IMR-90 (cell line): ENCODE results near the gene ARGLU1. TPM values are rescaled to one million over a fixed set of nuclear protein-coding genes. Genes with fewer than 3 reads are reported as not detected.

ENCODE experiments used
- ATAC-seq: fragments of 200-7000 bp; cut with Tn5 transposase; 2 replicates; pipeline ENCODE4 v1.9.1; 2020; ENCODE audit warnings: low read depth, mild to moderate bottlenecking, moderate library complexity
- BruUV-seq: library from RNA; stranded (reverse); fragments of 400-500 nt; replicated peaks from 2 replicates; lab custom pipeline; 2021; lab: Mats Ljungman, UMichigan
- CTCF ChIA-PET: fragments of 300-600 bp; formaldehyde crosslinking; extraction: SDS; loops from one replicate; lab custom pipeline; 2021; ENCODE audit warnings: antibody characterized with exemption; lab: Yijun Ruan, JAX
- POLR2A ChIA-PET: fragments of 300-600 bp; sonication (Branson Sonifier 250); formaldehyde crosslinking; loops from one replicate; lab custom pipeline; 2022; ENCODE audit warnings: antibody characterized with exemption; ENCODE audit not compliant: unreplicated experiment; lab: Charles Lee
- DNase-seq: peaks from one replicate; pipeline ENCODE4 v3.0.0; 2013
- H2AFZ ChIP-seq: replicated peaks from 2 replicates; pipeline ENCODE3; 2013; ENCODE audit warnings: low read length, mild to moderate bottlenecking; ENCODE audit not compliant: poor library complexity
- H2AK5ac ChIP-seq: 2 replicates; pipeline ENCODE4 v1.6.1; 2013; ENCODE audit warnings: low read depth, low read length, inconsistent platforms
- H2AK9ac ChIP-seq: replicated peaks from 2 replicates; pipeline ENCODE3; 2013; ENCODE audit warnings: mild to moderate bottlenecking, low read depth, low read length, moderate library complexity; ENCODE audit not compliant: poor library complexity
- H2BK120ac ChIP-seq: 2 replicates; pipeline ENCODE4 v1.6.1; 2013; ENCODE audit warnings: low read depth, low read length, inconsistent platforms
- H2BK15ac ChIP-seq: 3 replicates; pipeline ENCODE4 v1.6.1; 2013; ENCODE audit warnings: low read depth, low read length, inconsistent platforms
- H2BK20ac ChIP-seq: 2 replicates; pipeline ENCODE4 v1.6.1; 2013; ENCODE audit warnings: low read depth, mild to moderate bottlenecking, inconsistent platforms, low read length, moderate library complexity
- H2BK5ac ChIP-seq: 2 replicates; pipeline ENCODE4 v1.6.1; 2013; ENCODE audit warnings: mild to moderate bottlenecking, low read depth, low read length, inconsistent platforms; ENCODE audit not compliant: poor library complexity, severe bottlenecking
- H3K14ac ChIP-seq: replicated peaks from 2 replicates; pipeline ENCODE4 v1.6.1; 2013; ENCODE audit warnings: low read depth, low read length, inconsistent platforms
- H3K18ac ChIP-seq: 2 replicates; pipeline ENCODE4 v1.6.1; 2013; ENCODE audit warnings: low read depth, low read length, control low read depth
- H3K23ac ChIP-seq: 2 replicates; pipeline ENCODE4 v1.6.1; 2013; ENCODE audit warnings: low read depth, low read length, inconsistent platforms
- H3K27ac ChIP-seq: 2 replicates; pipeline ENCODE4 v1.5.1; 2013; ENCODE audit warnings: mild to moderate bottlenecking, control low read depth, low read length; ENCODE audit not compliant: insufficient read depth
- H3K27me3 ChIP-seq: 2 replicates; pipeline ENCODE4 v1.6.1; 2013; ENCODE audit warnings: low read length; ENCODE audit not compliant: control insufficient read depth, insufficient read depth
- H3K36me3 ChIP-seq: 2 replicates; pipeline ENCODE4 v1.6.1; 2013; ENCODE audit warnings: low read length, mixed read lengths; ENCODE audit not compliant: control insufficient read depth, insufficient read depth
- H3K4ac ChIP-seq: 2 replicates; pipeline ENCODE4 v1.6.1; 2013; ENCODE audit warnings: low read depth, low read length, inconsistent platforms
- H3K4me1 ChIP-seq: 2 replicates; pipeline ENCODE4 v1.6.1; 2013; ENCODE audit warnings: low read length, mixed read lengths; ENCODE audit not compliant: control insufficient read depth, insufficient read depth
- H3K4me2 ChIP-seq: 2 replicates; pipeline ENCODE4 v1.6.1; 2013; ENCODE audit warnings: low read depth, mild to moderate bottlenecking, control low read depth, low read length, moderate library complexity
- H3K4me3 ChIP-seq: 2 replicates; pipeline ENCODE4 v1.5.1; 2013; ENCODE audit warnings: low read depth, mild to moderate bottlenecking, control low read depth, low read length, moderate library complexity; ENCODE audit not compliant: insufficient read depth
- H3K56ac ChIP-seq: 2 replicates; pipeline ENCODE4 v1.6.1; 2013; ENCODE audit warnings: low read length, inconsistent platforms; ENCODE audit not compliant: insufficient read depth; ENCODE audit errors: extremely low read depth
- H3K79me1 ChIP-seq, 2 experiments: 2 replicates each; pipeline ENCODE4 v1.6.1; 2013; ENCODE audit warnings: low read length in 2 of 2, inconsistent platforms in 1 of 2, low read depth in 1 of 2
- H3K9ac ChIP-seq: 2 replicates; pipeline ENCODE4 v1.6.1; 2013; ENCODE audit warnings: low read depth, low read length, control low read depth
- H3K9me1 ChIP-seq: 2 replicates; pipeline ENCODE4 v1.6.1; 2013; ENCODE audit warnings: low read length, inconsistent platforms; ENCODE audit not compliant: insufficient read depth
- H3K9me3 ChIP-seq: 2 replicates; pipeline ENCODE4 v1.6.1; 2013; ENCODE audit warnings: low read length; ENCODE audit not compliant: control insufficient read depth, insufficient read depth
- H4K20me1 ChIP-seq: 2 replicates; pipeline ENCODE4 v1.6.1; 2013; ENCODE audit warnings: low read length, inconsistent platforms; ENCODE audit not compliant: insufficient read depth
- H4K5ac ChIP-seq: 2 replicates; pipeline ENCODE4 v1.6.1; 2013; ENCODE audit warnings: mild to moderate bottlenecking, low read depth, low read length, control low read depth
- H4K8ac ChIP-seq, 2 experiments: 2 replicates each; pipeline ENCODE4 v1.6.1; 2013; ENCODE audit warnings: low read depth in 2 of 2, low read length in 2 of 2, control low read depth in 1 of 2, inconsistent platforms in 1 of 2
- H4K91ac ChIP-seq: 2 replicates; pipeline ENCODE4 v1.6.1; 2013; ENCODE audit warnings: low read depth, low read length, inconsistent platforms; ENCODE audit not compliant: insufficient read depth
- BHLHE40 ChIP-seq: fragments of 150-350 bp; IDR thresholded peaks from 2 replicates; pipeline ENCODE4 v1.6.1; 2016; ENCODE audit warnings: mild to moderate bottlenecking, low read depth, low read length
- CEBPB ChIP-seq: IDR thresholded peaks from 2 replicates; pipeline ENCODE4 v1.6.1; 2012; ENCODE audit warnings: low read depth, low read length, improper control_type of control experiment
- CHD1 ChIP-seq: IDR thresholded peaks from 2 replicates; pipeline ENCODE4 v1.6.1; 2012; ENCODE audit warnings: low read depth, low read length, improper control_type of control experiment
- CTCF ChIP-seq: conservative IDR thresholded peaks from 2 replicates; pipeline ENCODE4 v1.5.1; 2012; ENCODE audit warnings: mild to moderate bottlenecking, low read depth, low read length, improper control_type of control experiment
- FOS ChIP-seq: fragments of 150-350 bp; IDR thresholded peaks from 2 replicates; pipeline ENCODE4 v1.6.1; 2016; ENCODE audit warnings: low read depth, low read length
- MAFK ChIP-seq: IDR thresholded peaks from 2 replicates; pipeline ENCODE4 v1.6.1; 2012; ENCODE audit warnings: low read depth, low read length, improper control_type of control experiment
- MAZ ChIP-seq: IDR thresholded peaks from 2 replicates; pipeline ENCODE4 v1.6.1; 2012; ENCODE audit warnings: low read depth, mild to moderate bottlenecking, low read length, improper control_type of control experiment, moderate library complexity, borderline replicate concordance
- MXI1 ChIP-seq: IDR thresholded peaks from 2 replicates; pipeline ENCODE4 v1.6.1; 2012; ENCODE audit warnings: low read depth, mild to moderate bottlenecking, low read length, moderate library complexity, borderline replicate concordance
- NFE2L2 ChIP-seq: fragments of 150-350 bp; IDR thresholded peaks from 2 replicates; pipeline ENCODE4 v1.6.1; 2016; ENCODE audit warnings: low read depth, mild to moderate bottlenecking, low read length
- POLR2A ChIP-seq: IDR thresholded peaks from 2 replicates; pipeline ENCODE4 v1.6.1; 2012; ENCODE audit warnings: mild to moderate bottlenecking, low read depth, low read length
- RAD21 ChIP-seq: IDR thresholded peaks from 2 replicates; pipeline ENCODE4 v1.6.1; 2012; ENCODE audit warnings: low read length, improper control_type of control experiment
- RCOR1 ChIP-seq: IDR thresholded peaks from 2 replicates; pipeline ENCODE4 v1.6.1; 2012; ENCODE audit warnings: mild to moderate bottlenecking, low read length, improper control_type of control experiment; ENCODE audit not compliant: insufficient replicate concordance
- RFX5 ChIP-seq: IDR thresholded peaks from 2 replicates; pipeline ENCODE4 v1.8.0; 2012; ENCODE audit warnings: low read depth, mild to moderate bottlenecking, low read length, moderate library complexity
- SMC3 ChIP-seq: fragments of 150-350 bp; IDR thresholded peaks from 2 replicates; pipeline ENCODE4 v1.6.1; 2016; ENCODE audit warnings: low read depth, mild to moderate bottlenecking, antibody characterized with exemption, low read length, moderate library complexity
- USF2 ChIP-seq: fragments of 150-350 bp; IDR thresholded peaks from 2 replicates; pipeline ENCODE4 v1.6.1; 2017; ENCODE audit warnings: mild to moderate bottlenecking, antibody characterized with exemption, low read length, low read depth
- WGBS, 2 experiments: methylation state at CpG; one replicate each; pipeline versions ENCODE4 v1.1.5 to v1.1.7; 2013; ENCODE audit warnings: missing lambda C conversion rate in 2 of 2; ENCODE audit not compliant: insufficient read length in 1 of 2; ENCODE audit errors: extremely low coverage in 2 of 2; 5-methylcytosine and 5-hydroxymethylcytosine counted together
- dilution Hi-C: fragments of 300-500 bp; cut with HindIII; formaldehyde crosslinking; loops from one replicate; pipeline ENCODE4 v1.14.3; 2018; ENCODE audit warnings: low sequenced_read_pairs; ENCODE audit not compliant: unreplicated experiment
- in situ Hi-C: fragments of 300-500 bp; cut with MboI; formaldehyde crosslinking; loops from 3 replicates; pipeline ENCODE4 v1.14.3; 2019; ENCODE audit warnings: low sequenced_read_pairs, inconsistent platforms, mixed read lengths
- intact Hi-C: fragments of 100-400 bp; cut with micrococcal nuclease; formaldehyde crosslinking; loops from 2 replicates; pipeline ENCODE4 v1.10.0; 2022
- polyA plus RNA-seq, 3 experiments: library from polyadenylated mRNA; depleted of rRNA; stranded (reverse); fragments of >200 nt; gene quantifications; 2 replicates each; pipeline ENCODE4 v1.2.3, GENCODE V29; 2012; ENCODE audit warnings: low replicate concordance in 1 of 3
- total RNA-seq: library from RNA; depleted of rRNA; stranded (reverse); fragments of >200 nt; gene quantifications from 2 replicates; pipeline ENCODE4 v1.2.3, GENCODE V29; 2012

Gene ARGLU1
- total and polyA plus RNA-seq, 2 of the 4 experiments (the other 2 are of a cell fraction): 11.1 to 51.4 TPM

- H3K79me1 ChIP-seq: no peaks in the 10 kb centered on the region
- ATAC-seq (no peak; the same call in 1 of the 2 replicates), DNase-seq (no peak)
- no peak overlapping the region for H2BK20ac ChIP-seq
- no peak overlapping the region for H2BK15ac ChIP-seq
- no peak overlapping the region for H2BK5ac ChIP-seq
- no peak overlapping the region for H3K14ac ChIP-seq
- no peak overlapping the region for H2AK5ac ChIP-seq
- H4K8ac ChIP-seq: no peak overlapping the region
- H3K9ac ChIP-seq: no peak overlapping the region
- no peak overlapping the region for H3K4me2 ChIP-seq
- H3K4ac ChIP-seq: no peak overlapping the region
- H3K9me1 ChIP-seq: peaks cover 4% of the 10 kb centered on the region; the same call in 1 of the 2 replicates
- H2AFZ ChIP-seq: no peak overlapping the region
- H3K9me3 ChIP-seq: no peaks in the 10 kb centered on the region
- H4K20me1 ChIP-seq: no peaks in the 10 kb centered on the region
- no peak overlapping the region for H3K56ac ChIP-seq
- H3K18ac ChIP-seq: no peak overlapping the region
- CTCF ChIA-PET: no interaction called here
- no TSS peak for BruUV-seq
- H3K36me3 ChIP-seq: no peaks in the 10 kb centered on the region
- H2BK120ac ChIP-seq: no peak overlapping the region
- TF ChIP-seq RAD21: no peak
- TF ChIP-seq MAFK: no peak
- no peak for TF ChIP-seq BHLHE40
- no peak for TF ChIP-seq RFX5
- no peak for TF ChIP-seq MAZ
- no peak for TF ChIP-seq CEBPB
- TF ChIP-seq SMC3: no peak
- TF ChIP-seq CTCF: no peak
- no peak for TF ChIP-seq RCOR1
- TF ChIP-seq USF2: no peak
- TF ChIP-seq NFE2L2: no peak
- no peak for TF ChIP-seq POLR2A
- no peak for TF ChIP-seq MXI1
- TF ChIP-seq CHD1: no peak
- no peak for TF ChIP-seq FOS
- no peak overlapping the region for H3K23ac ChIP-seq
- H3K27ac ChIP-seq: no peak overlapping the region
- dilution Hi-C loops: no loop called here
- H4K5ac ChIP-seq: no peak overlapping the region
- H3K4me3 ChIP-seq: no peak overlapping the region
- POLR2A ChIA-PET: interaction anchor here (0.6 kb wide), 1 partner anchor 10 kb away, joined by 4 read pairs; no protein-coding TSS in a partner anchor
- H2AK9ac ChIP-seq: no peak overlapping the region
- H3K4me1 ChIP-seq: no peaks in the 10 kb centered on the region
- in situ Hi-C loops: no loop called here
- H3K27me3 ChIP-seq: no peaks in the 10 kb centered on the region; the same call in 1 of the 2 replicates
- intact Hi-C loops: no loop called here
- no CpG with 5 or more reads among the region's 4 CpGs for WGBS, 2 experiments
- H4K91ac ChIP-seq: no peak overlapping the region
Measured at GRCh38 chr13:106594980-106595379, 27.0 kb upstream of the ARGLU1 start.
